Neural cell (in vitro differentiated cells): ENCODE results near the gene B3GALNT1. TPM values are rescaled to one million over a fixed set of nuclear protein-coding genes. Genes with fewer than 3 reads are reported as not detected.

ENCODE experiments used
- H2AFZ ChIP-seq: fragments of 200-600, 300-800 bp; sonication (generic), shearing (Covaris generic); 2 replicates; pipeline ENCODE4 v1.6.0; 2014; ENCODE audit warnings: low read depth, mild to moderate bottlenecking, antibody characterized with exemption, low read length, moderate library complexity
- H3F3A ChIP-seq: fragments of 200-600 bp; shearing (Covaris generic); 2 replicates; pipeline ENCODE4 v1.6.1; 2016; ENCODE audit warnings: mild to moderate bottlenecking, moderate library complexity, mixed read lengths, antibody characterized with exemption, low read length; ENCODE audit not compliant: insufficient read depth, poor library complexity, severe bottlenecking
- H3K27ac ChIP-seq: fragments of 200-600, 300-800 bp; sonication (generic), shearing (Covaris generic); 2 replicates; pipeline ENCODE4 v1.5.1; 2014; ENCODE audit warnings: mild to moderate bottlenecking, low read length, moderate library complexity
- H3K27me3 ChIP-seq: fragments of 300-800, 200-600 bp; sonication (generic), shearing (Covaris generic); 2 replicates; pipeline ENCODE4 v1.6.0; 2014; ENCODE audit warnings: mild to moderate bottlenecking, low read depth, low read length, moderate library complexity; ENCODE audit not compliant: insufficient read depth
- H3K36me3 ChIP-seq: fragments of 300-800, 200-600 bp; sonication (generic), shearing (Covaris generic); 2 replicates; pipeline ENCODE4 v1.5.1; 2014; ENCODE audit warnings: mild to moderate bottlenecking, antibody characterized with exemption, low read length, moderate library complexity; ENCODE audit not compliant: insufficient read depth
- H3K4me2 ChIP-seq: fragments of 300-800, 200-600 bp; sonication (generic), shearing (Covaris generic); 2 replicates; pipeline ENCODE4 v1.6.0; 2014; ENCODE audit warnings: mild to moderate bottlenecking, low read length
- H3K4me3 ChIP-seq: fragments of 300-800, 200-600 bp; sonication (generic), shearing (Covaris generic); 2 replicates; pipeline ENCODE4 v1.5.1; 2014; ENCODE audit warnings: mild to moderate bottlenecking, low read length, moderate library complexity
- H3K79me2 ChIP-seq: fragments of 200-600 bp; shearing (Covaris generic); replicated peaks from 2 replicates; pipeline ENCODE4 v1.6.0; 2014; ENCODE audit warnings: mild to moderate bottlenecking, low read length, moderate library complexity; ENCODE audit not compliant: insufficient read depth
- H3K9ac ChIP-seq: fragments of 300-800, 200-600 bp; sonication (generic), shearing (Covaris generic); 2 replicates; pipeline ENCODE4 v1.6.1; 2016; ENCODE audit warnings: mild to moderate bottlenecking, low read length, mixed read lengths
- H3K9me2 ChIP-seq: fragments of 200-600 bp; shearing (Covaris generic); 2 replicates; pipeline ENCODE4 v1.6.1; 2016; ENCODE audit warnings: mild to moderate bottlenecking, low read length, mixed read lengths; ENCODE audit not compliant: insufficient read depth
- H3K9me3 ChIP-seq: fragments of 200-600, 300-800 bp; sonication (generic), shearing (Covaris generic); 2 replicates; pipeline ENCODE4 v1.6.1; 2016; ENCODE audit warnings: mild to moderate bottlenecking, mixed run types, low read length, moderate library complexity, mixed read lengths
- H4K20me1 ChIP-seq: fragments of 200-600 bp; shearing (Covaris generic); 2 replicates; pipeline ENCODE4 v1.6.1; 2016; ENCODE audit warnings: mild to moderate bottlenecking, mixed run types; ENCODE audit not compliant: insufficient read depth
- EP300 ChIP-seq: fragments of 450-650 bp; conservative IDR thresholded peaks from 2 replicates; pipeline ENCODE4 v1.6.1; 2014; ENCODE audit warnings: antibody characterized with exemption, mild to moderate bottlenecking, moderate library complexity; ENCODE audit not compliant: poor library complexity, severe bottlenecking
- EZH2 ChIP-seq: fragments of 200-600, 300-800 bp; shearing (Covaris generic), sonication (generic); IDR thresholded peaks from 2 replicates; pipeline ENCODE4 v1.6.1; 2014; ENCODE audit warnings: antibody characterized with exemption, low read length, borderline replicate concordance, mild to moderate bottlenecking; ENCODE audit not compliant: insufficient read depth, poor library complexity, severe bottlenecking
- MXI1 ChIP-seq: fragments of 450-650 bp; conservative IDR thresholded peaks from 2 replicates; pipeline ENCODE4 v1.6.1; 2014; ENCODE audit warnings: antibody characterized with exemption, mild to moderate bottlenecking; ENCODE audit not compliant: poor library complexity, severe bottlenecking
- POLR2AphosphoS5 ChIP-seq: IDR thresholded peaks from 2 replicates; pipeline ENCODE4 v1.6.1; 2012
- RAD21 ChIP-seq: fragments of 450-650 bp; conservative IDR thresholded peaks from 2 replicates; pipeline ENCODE4 v1.6.1; 2014; ENCODE audit warnings: antibody characterized with exemption, mild to moderate bottlenecking, moderate library complexity
- SMC3 ChIP-seq: fragments of 450-650 bp; conservative IDR thresholded peaks from 2 replicates; pipeline ENCODE4 v1.6.1; 2014; ENCODE audit warnings: antibody characterized with exemption, mild to moderate bottlenecking, moderate library complexity; ENCODE audit not compliant: poor library complexity
- TAF1 ChIP-seq: IDR thresholded peaks from 2 replicates; pipeline ENCODE4 v1.6.1; 2012; ENCODE audit warnings: low read depth
- polyA plus RNA-seq: library from polyadenylated mRNA; depleted of rRNA; stranded (reverse); fragments of >200 nt; gene quantifications from 2 replicates; pipeline ENCODE4 v1.2.3, GENCODE V29; 2014
- TF ChIP-seq, protein P1 (sequence below): fragments of 450-650 bp; IDR thresholded peaks from 2 replicates; pipeline ENCODE4 v1.5.1; 2014; ENCODE audit warnings: antibody characterized with exemption, mild to moderate bottlenecking, moderate library complexity; ENCODE audit not compliant: poor library complexity, severe bottlenecking
- TF ChIP-seq, protein P2 (sequence below): IDR thresholded peaks from 2 replicates; pipeline ENCODE4 v1.6.1; 2012; ENCODE audit warnings: borderline replicate concordance

B3GALNT1 gene
- polyA plus RNA-seq, 1 donor from 2014 or later = 31.7 TPM

- Histone ChIP-seq H2AFZ (no peak overlapping the region), H3K9me2 (no peaks in the 10 kb centered on the region), H3K4me3 (no peak overlapping the region), H3K4me2 (no peak overlapping the region), H3F3A (no peaks in the 10 kb centered on the region), H3K79me2 (no peaks in the 10 kb centered on the region), H3K36me3 (no peaks in the 10 kb centered on the region), H3K9me3 (peaks cover 2% of the 10 kb centered on the region), H3K27me3 (no peaks in the 10 kb centered on the region), H3K9ac (no peak overlapping the region), H4K20me1 (no peaks in the 10 kb centered on the region), H3K27ac (no peak overlapping the region)
- TF ChIP-seq, protein P1, sequence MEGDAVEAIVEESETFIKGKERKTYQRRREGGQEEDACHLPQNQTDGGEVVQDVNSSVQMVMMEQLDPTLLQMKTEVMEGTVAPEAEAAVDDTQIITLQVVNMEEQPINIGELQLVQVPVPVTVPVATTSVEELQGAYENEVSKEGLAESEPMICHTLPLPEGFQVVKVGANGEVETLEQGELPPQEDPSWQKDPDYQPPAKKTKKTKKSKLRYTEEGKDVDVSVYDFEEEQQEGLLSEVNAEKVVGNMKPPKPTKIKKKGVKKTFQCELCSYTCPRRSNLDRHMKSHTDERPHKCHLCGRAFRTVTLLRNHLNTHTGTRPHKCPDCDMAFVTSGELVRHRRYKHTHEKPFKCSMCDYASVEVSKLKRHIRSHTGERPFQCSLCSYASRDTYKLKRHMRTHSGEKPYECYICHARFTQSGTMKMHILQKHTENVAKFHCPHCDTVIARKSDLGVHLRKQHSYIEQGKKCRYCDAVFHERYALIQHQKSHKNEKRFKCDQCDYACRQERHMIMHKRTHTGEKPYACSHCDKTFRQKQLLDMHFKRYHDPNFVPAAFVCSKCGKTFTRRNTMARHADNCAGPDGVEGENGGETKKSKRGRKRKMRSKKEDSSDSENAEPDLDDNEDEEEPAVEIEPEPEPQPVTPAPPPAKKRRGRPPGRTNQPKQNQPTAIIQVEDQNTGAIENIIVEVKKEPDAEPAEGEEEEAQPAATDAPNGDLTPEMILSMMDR = no peak
- no peak for TF ChIP-seq MXI1
Measured at GRCh38 chr3:161148832-161149475, 43.8 kb upstream of the B3GALNT1 start.

GRCh38 chr3:161142486-161142885 is 37.3 kb upstream of the B3GALNT1 start:
- no peaks in the 10 kb centered on the region for H4K20me1 ChIP-seq
- TF ChIP-seq POLR2AphosphoS5 = no peak
- no peak for TF ChIP-seq EP300
- no peak for TF ChIP-seq EZH2
- TF ChIP-seq, protein P1 = no peak
- TF ChIP-seq RAD21 = no peak
- TF ChIP-seq TAF1 = no peak
- TF ChIP-seq SMC3 = no peak
- TF ChIP-seq, protein P2, sequence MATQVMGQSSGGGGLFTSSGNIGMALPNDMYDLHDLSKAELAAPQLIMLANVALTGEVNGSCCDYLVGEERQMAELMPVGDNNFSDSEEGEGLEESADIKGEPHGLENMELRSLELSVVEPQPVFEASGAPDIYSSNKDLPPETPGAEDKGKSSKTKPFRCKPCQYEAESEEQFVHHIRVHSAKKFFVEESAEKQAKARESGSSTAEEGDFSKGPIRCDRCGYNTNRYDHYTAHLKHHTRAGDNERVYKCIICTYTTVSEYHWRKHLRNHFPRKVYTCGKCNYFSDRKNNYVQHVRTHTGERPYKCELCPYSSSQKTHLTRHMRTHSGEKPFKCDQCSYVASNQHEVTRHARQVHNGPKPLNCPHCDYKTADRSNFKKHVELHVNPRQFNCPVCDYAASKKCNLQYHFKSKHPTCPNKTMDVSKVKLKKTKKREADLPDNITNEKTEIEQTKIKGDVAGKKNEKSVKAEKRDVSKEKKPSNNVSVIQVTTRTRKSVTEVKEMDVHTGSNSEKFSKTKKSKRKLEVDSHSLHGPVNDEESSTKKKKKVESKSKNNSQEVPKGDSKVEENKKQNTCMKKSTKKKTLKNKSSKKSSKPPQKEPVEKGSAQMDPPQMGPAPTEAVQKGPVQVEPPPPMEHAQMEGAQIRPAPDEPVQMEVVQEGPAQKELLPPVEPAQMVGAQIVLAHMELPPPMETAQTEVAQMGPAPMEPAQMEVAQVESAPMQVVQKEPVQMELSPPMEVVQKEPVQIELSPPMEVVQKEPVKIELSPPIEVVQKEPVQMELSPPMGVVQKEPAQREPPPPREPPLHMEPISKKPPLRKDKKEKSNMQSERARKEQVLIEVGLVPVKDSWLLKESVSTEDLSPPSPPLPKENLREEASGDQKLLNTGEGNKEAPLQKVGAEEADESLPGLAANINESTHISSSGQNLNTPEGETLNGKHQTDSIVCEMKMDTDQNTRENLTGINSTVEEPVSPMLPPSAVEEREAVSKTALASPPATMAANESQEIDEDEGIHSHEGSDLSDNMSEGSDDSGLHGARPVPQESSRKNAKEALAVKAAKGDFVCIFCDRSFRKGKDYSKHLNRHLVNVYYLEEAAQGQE = no peak
- TF ChIP-seq MXI1 = no peak
- H3K9ac ChIP-seq = no peak overlapping the region
- H3K27me3 ChIP-seq = no peaks in the 10 kb centered on the region
- H3K27ac ChIP-seq = no peak overlapping the region
- no peak overlapping the region for H3K4me2 ChIP-seq
- H3K4me3 ChIP-seq = no peak overlapping the region
- no peaks in the 10 kb centered on the region for H3K36me3 ChIP-seq
- H3K9me2 ChIP-seq = no peaks in the 10 kb centered on the region
- peaks cover 4% of the 10 kb centered on the region for H3K9me3 ChIP-seq
- no peaks in the 10 kb centered on the region for H3F3A ChIP-seq
- H2AFZ ChIP-seq = no peak overlapping the region
- H3K79me2 ChIP-seq = no peaks in the 10 kb centered on the region
